Measurements from ENCODE around the gene CACNA1B. TPM values are rescaled to one million over a fixed set of nuclear protein-coding genes. Genes with fewer than 3 reads are reported as not detected.

Gene CACNA1B
- total RNA-seq, 1 experiment from 2014 or later = 0.34 TPM

- DNase-seq (ENCODE audit: low spot score) = no peak
- H3K27me3 ChIP-seq (replicated peaks; ENCODE audit: insufficient read depth, low read depth, low read length, poor library complexity) = no peaks in the 10 kb centered on the region
- H3K36me3 ChIP-seq (ENCODE audit: insufficient read depth, low read length, poor library complexity, severe bottlenecking) = no peaks in the 10 kb centered on the region
- ChIA-PET POLR2A (ENCODE audit: low non-redundant PET) (no interaction called here), CTCF (no interaction called here)
- no peak overlapping the region for H3K27ac ChIP-seq (ENCODE audit: low read depth, low read length, poor library complexity, severe bottlenecking)
- BruUV-seq (replicated peaks) = no TSS peak
- H3K4me3 ChIP-seq (ENCODE audit: low read depth, low read length, poor library complexity, severe bottlenecking) = no peak overlapping the region
- H3K4me1 ChIP-seq (ENCODE audit: insufficient read depth, low read length, poor library complexity, severe bottlenecking) = no peaks in the 10 kb centered on the region
- no peaks in the 10 kb centered on the region for H3K9me3 ChIP-seq (ENCODE audit: low read depth, low read length, poor library complexity, severe bottlenecking)
- intact Hi-C loops (cut with micrococcal nuclease; ENCODE audit: unreplicated experiment) = no loop called here
- TF ChIP-seq EZH2 (IDR thresholded peaks at IDR 0.05; ENCODE audit: borderline replicate concordance, low read depth, low read length, poor library complexity, severe bottlenecking) = no peak
- TF ChIP-seq CTCF (conservative IDR thresholded peaks at IDR 0.05; ENCODE audit: low read depth, low read length) = no peak
Measured at GRCh38 chr9:138072161-138072842, 194.7 kb downstream of the CACNA1B start.

- ChIA-PET CTCF (no interaction called here), POLR2A (ENCODE audit: low non-redundant PET) (no interaction called here)
- Histone ChIP-seq H3K27ac (ENCODE audit: low read depth, low read length, poor library complexity, severe bottlenecking) (no peak overlapping the region), H3K4me1 (ENCODE audit: insufficient read depth, low read length, poor library complexity, severe bottlenecking) (no peaks in the 10 kb centered on the region), H3K27me3 (replicated peaks; ENCODE audit: insufficient read depth, low read depth, low read length, poor library complexity) (no peaks in the 10 kb centered on the region), H3K4me3 (ENCODE audit: low read depth, low read length, poor library complexity, severe bottlenecking) (no peak overlapping the region), H3K36me3 (ENCODE audit: insufficient read depth, low read length, poor library complexity, severe bottlenecking) (no peaks in the 10 kb centered on the region), H3K9me3 (ENCODE audit: low read depth, low read length, poor library complexity, severe bottlenecking) (no peaks in the 10 kb centered on the region)
- no peak for TF ChIP-seq CTCF (conservative IDR thresholded peaks at IDR 0.05; ENCODE audit: low read depth, low read length)
- no peak for TF ChIP-seq EZH2 (IDR thresholded peaks at IDR 0.05; ENCODE audit: borderline replicate concordance, low read depth, low read length, poor library complexity, severe bottlenecking)
- no peak for DNase-seq (ENCODE audit: low spot score)
- no TSS peak for BruUV-seq (replicated peaks)
- intact Hi-C loops (cut with micrococcal nuclease; ENCODE audit: unreplicated experiment) = no loop called here
Measured at GRCh38 chr9:138072897-138073296, 195.3 kb downstream of the CACNA1B start.

- no TSS peak for BruUV-seq (replicated peaks)
- CTCF ChIA-PET = no interaction called here
- Histone ChIP-seq H3K27ac (ENCODE audit: low read depth, low read length, poor library complexity, severe bottlenecking) (no peak overlapping the region), H3K4me1 (ENCODE audit: insufficient read depth, low read length, poor library complexity, severe bottlenecking) (no peaks in the 10 kb centered on the region), H3K27me3 (replicated peaks; ENCODE audit: insufficient read depth, low read depth, low read length, poor library complexity) (no peaks in the 10 kb centered on the region), H3K9me3 (ENCODE audit: low read depth, low read length, poor library complexity, severe bottlenecking) (no peaks in the 10 kb centered on the region), H3K36me3 (ENCODE audit: insufficient read depth, low read length, poor library complexity, severe bottlenecking) (no peaks in the 10 kb centered on the region), H3K4me3 (ENCODE audit: low read depth, low read length, poor library complexity, severe bottlenecking) (no peak overlapping the region)
- POLR2A ChIA-PET (ENCODE audit: low non-redundant PET) = no interaction called here
- TF ChIP-seq CTCF (conservative IDR thresholded peaks at IDR 0.05; ENCODE audit: low read depth, low read length) = no peak
- no peak for DNase-seq (ENCODE audit: low spot score)
- intact Hi-C loops (cut with micrococcal nuclease; ENCODE audit: unreplicated experiment) = no loop called here
Measured at GRCh38 chr9:138073408-138073807, 195.8 kb downstream of the CACNA1B start.
